ENCODE measurements around the gene KCNN1. TPM values are rescaled to one million over a fixed set of nuclear protein-coding genes. Genes with fewer than 3 reads are reported as not detected.

KCNN1 gene
- total RNA-seq, 1 experiment from 2014 or later: 9.2 TPM

DNA sequence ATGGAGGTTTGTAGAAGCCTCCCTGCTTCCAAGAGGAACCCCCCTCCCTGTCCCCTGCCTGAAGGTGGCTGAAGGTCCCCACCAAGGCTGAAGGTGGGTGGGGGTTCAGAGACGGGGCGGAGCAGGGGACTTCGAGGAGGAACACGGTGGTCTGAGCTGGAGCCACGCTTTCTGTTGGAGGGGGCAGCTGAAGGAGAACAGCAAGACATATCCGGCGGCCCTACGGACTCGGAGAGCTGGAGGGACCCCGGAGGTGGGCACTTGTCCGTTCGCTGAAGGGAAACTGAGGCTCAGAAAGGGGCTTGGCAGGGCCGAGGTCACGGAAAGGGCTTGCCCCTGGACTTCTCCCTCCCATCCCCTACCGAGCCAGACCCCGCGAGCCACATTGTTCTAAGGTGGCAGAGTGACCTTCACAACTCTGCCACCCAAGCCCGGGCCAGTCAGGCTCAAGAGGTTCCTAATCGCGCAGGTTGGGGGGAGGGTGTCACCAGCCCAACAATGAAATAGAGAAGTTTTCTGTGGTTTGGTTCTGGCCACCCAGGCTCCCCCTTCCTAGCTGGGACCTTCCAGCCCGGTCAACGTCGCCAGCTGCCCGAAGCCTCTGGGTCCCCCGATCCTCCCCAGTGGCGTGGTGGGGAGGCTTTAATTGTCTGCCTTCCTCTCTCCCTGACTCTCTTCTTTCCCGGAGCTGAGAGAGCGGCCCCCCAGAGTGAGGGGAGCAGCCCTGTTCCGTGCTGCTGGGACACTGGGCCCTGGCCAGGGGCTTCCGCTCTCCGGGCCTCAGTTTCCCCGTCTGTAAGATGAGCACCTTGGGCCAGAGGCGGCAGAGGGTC is 15.5 kb upstream of the KCNN1 start:
- H3K23ac ChIP-seq (ENCODE audit: insufficient read length, low read depth, low read length): no peak overlapping the region
- H4K20me1 ChIP-seq (ENCODE audit: control insufficient read depth, insufficient read depth, insufficient read length): no peaks in the 10 kb centered on the region
- H2AFZ ChIP-seq (ENCODE audit: low read length): no peak overlapping the region
- peaks cover 39% of the 10 kb centered on the region for H3K23me2 ChIP-seq (ENCODE audit: insufficient read length, low read depth, low read length, poor library complexity, severe bottlenecking)
- H3K4me2 ChIP-seq (ENCODE audit: insufficient read depth, insufficient read length, low read length): peak overlapping the region; percentile 63
- H2BK15ac ChIP-seq (ENCODE audit: low read depth, low read length): no peak overlapping the region
- DNase-seq: peak; percentile 47
- Mint-ChIP-seq H3K9me3 (no peaks in the 10 kb centered on the region; a peak in 1 of 5 replicates), H3K36me3 (ENCODE audit: insufficient read depth in 1 of 3, low read depth in 3 of 3) (no peaks in the 10 kb centered on the region), H3K27me3 (ENCODE audit: low read depth) (peaks cover 67% of the 10 kb centered on the region), H3K4me1 (peaks cover 34 to 42% of the 10 kb centered on the region in 2 experiments), H3K4me3 (peak overlapping the region; percentile 59 to 84), H3K27ac (peak overlapping the region in 1 of 3 experiments; percentile 28; a peak in 1 of 7 replicates)
- peak overlapping the region; percentile 7 for H3K18ac ChIP-seq (ENCODE audit: insufficient read length, low read depth, low read length)
- peaks cover 27% of the 10 kb centered on the region; the same call in 1 of the 2 replicates for H3K27me3 ChIP-seq (ENCODE audit: insufficient read depth, low read length)
- no peak overlapping the region for H4K8ac ChIP-seq (replicated peaks; ENCODE audit: insufficient read length, low read depth, low read length)
- no peak overlapping the region for H3K27ac ChIP-seq (ENCODE audit: insufficient read length, low read depth, low read length)
- peak overlapping the region; percentile 58 for H2BK12ac ChIP-seq (ENCODE audit: insufficient read length, low read depth, low read length)
- H3K14ac ChIP-seq (ENCODE audit: insufficient read depth, low read length): no peak overlapping the region; the same call in 1 of the 2 replicates
- H2BK20ac ChIP-seq (ENCODE audit: low read depth, low read length, poor library complexity, severe bottlenecking): no peak overlapping the region
- no peak overlapping the region for H2AK5ac ChIP-seq (ENCODE audit: insufficient read length, low read length)
- H3K4me1 ChIP-seq (ENCODE audit: insufficient read depth, low read length): peaks cover 1% of the 10 kb centered on the region; the same call in 1 of the 2 replicates
- H2BK120ac ChIP-seq (ENCODE audit: low read depth, low read length, poor library complexity, severe bottlenecking): no peak overlapping the region
- H3K9ac ChIP-seq (ENCODE audit: extremely low read depth, insufficient read length, low read length): no peak overlapping the region
- H3K79me2 ChIP-seq (ENCODE audit: insufficient read depth, low read length): no peaks in the 10 kb centered on the region
- H2BK5ac ChIP-seq (ENCODE audit: insufficient read length, low read length): no peak overlapping the region
- no peak overlapping the region for H4K91ac ChIP-seq (ENCODE audit: insufficient read length, low read depth, low read length)
- TF ChIP-seq, protein P1, sequence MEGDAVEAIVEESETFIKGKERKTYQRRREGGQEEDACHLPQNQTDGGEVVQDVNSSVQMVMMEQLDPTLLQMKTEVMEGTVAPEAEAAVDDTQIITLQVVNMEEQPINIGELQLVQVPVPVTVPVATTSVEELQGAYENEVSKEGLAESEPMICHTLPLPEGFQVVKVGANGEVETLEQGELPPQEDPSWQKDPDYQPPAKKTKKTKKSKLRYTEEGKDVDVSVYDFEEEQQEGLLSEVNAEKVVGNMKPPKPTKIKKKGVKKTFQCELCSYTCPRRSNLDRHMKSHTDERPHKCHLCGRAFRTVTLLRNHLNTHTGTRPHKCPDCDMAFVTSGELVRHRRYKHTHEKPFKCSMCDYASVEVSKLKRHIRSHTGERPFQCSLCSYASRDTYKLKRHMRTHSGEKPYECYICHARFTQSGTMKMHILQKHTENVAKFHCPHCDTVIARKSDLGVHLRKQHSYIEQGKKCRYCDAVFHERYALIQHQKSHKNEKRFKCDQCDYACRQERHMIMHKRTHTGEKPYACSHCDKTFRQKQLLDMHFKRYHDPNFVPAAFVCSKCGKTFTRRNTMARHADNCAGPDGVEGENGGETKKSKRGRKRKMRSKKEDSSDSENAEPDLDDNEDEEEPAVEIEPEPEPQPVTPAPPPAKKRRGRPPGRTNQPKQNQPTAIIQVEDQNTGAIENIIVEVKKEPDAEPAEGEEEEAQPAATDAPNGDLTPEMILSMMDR (conservative IDR thresholded peaks at IDR 0.05): no peak
- no peak overlapping the region for H3K4ac ChIP-seq (ENCODE audit: low read depth, low read length)
- H3K79me1 ChIP-seq (ENCODE audit: insufficient read depth, low read depth, low read length, poor library complexity, severe bottlenecking): no peaks in the 10 kb centered on the region
- H4K5ac ChIP-seq (ENCODE audit: insufficient read length, low read depth, low read length): no peak overlapping the region
- H3K9me3 ChIP-seq (ENCODE audit: control insufficient read depth, low read depth, low read length): no peaks in the 10 kb centered on the region
- H3K56ac ChIP-seq (ENCODE audit: insufficient read length, low read depth, low read length): no peak overlapping the region
- H3T11ph ChIP-seq (ENCODE audit: low read length): no peak overlapping the region
- no CpG with 5 or more reads among the region's 33 CpGs for WGBS (ENCODE audit: extremely low coverage, insufficient read length, low lambda C conversion rate)

Measured in H9 (cell line).